GM06990 (cell line): ENCODE data around the gene FES.
A peak's percentile ranks its signal among the peaks of the same experiment; 100 is the strongest.

ENCODE experiments used
- DNase-seq: peaks from one replicate; pipeline ENCODE4 v3.0.0-alpha.2; 2011; ENCODE audit not compliant: insufficient read length; ENCODE audit errors: extremely low read depth
- H3K27me3 ChIP-seq: replicated peaks from 2 replicates; pipeline ENCODE4 v1.6.0; 2011; ENCODE audit warnings: low read length; ENCODE audit not compliant: control insufficient read depth, insufficient read depth
- H3K36me3 ChIP-seq: 2 replicates; pipeline ENCODE4 v1.5.1; 2011; ENCODE audit warnings: low read length; ENCODE audit not compliant: control insufficient read depth, insufficient read depth
- H3K4me3 ChIP-seq: replicated peaks from 2 replicates; pipeline ENCODE4 v1.5.1; 2011; ENCODE audit warnings: low read depth, mild to moderate bottlenecking, control low read depth, low read length
- CTCF ChIP-seq: IDR thresholded peaks from 2 replicates; pipeline ENCODE4 v1.5.1; 2011; ENCODE audit warnings: low read length, control low read depth, mild to moderate bottlenecking, inconsistent platforms; ENCODE audit not compliant: insufficient read depth, poor library complexity, severe bottlenecking

The FES gene

DNA sequence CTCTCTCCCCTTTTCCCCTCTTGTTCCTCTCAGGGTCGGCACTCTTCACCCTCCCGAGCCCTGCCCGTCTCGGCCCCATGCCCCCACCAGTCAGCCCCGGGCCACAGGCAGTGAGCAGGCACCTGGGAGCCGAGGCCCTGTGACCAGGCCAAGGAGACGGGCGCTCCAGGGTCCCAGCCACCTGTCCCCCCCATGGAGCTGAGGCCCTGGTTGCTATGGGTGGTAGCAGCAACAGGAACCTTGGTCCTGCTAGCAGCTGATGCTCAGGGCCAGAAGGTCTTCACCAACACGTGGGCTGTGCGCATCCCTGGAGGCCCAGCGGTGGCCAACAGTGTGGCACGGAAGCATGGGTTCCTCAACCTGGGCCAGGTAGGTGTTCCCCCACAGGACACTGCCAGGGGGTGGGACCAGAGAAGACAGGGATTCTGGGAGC, 8.7 kb upstream of the FES start:
- no peak for DNase-seq
- Histone ChIP-seq H3K4me3 (no peak overlapping the region), H3K27me3 (no peaks in the 10 kb centered on the region), H3K36me3 (peaks cover 27% of the 10 kb centered on the region)
- no peak for TF ChIP-seq CTCF

GRCh38 chr15:90876046-90876445, 8.3 kb upstream of the FES start:
- no peak for TF ChIP-seq CTCF
- Histone ChIP-seq H3K4me3 (no peak overlapping the region), H3K36me3 (peaks cover 31% of the 10 kb centered on the region), H3K27me3 (no peaks in the 10 kb centered on the region)
- no peak for DNase-seq

DNA sequence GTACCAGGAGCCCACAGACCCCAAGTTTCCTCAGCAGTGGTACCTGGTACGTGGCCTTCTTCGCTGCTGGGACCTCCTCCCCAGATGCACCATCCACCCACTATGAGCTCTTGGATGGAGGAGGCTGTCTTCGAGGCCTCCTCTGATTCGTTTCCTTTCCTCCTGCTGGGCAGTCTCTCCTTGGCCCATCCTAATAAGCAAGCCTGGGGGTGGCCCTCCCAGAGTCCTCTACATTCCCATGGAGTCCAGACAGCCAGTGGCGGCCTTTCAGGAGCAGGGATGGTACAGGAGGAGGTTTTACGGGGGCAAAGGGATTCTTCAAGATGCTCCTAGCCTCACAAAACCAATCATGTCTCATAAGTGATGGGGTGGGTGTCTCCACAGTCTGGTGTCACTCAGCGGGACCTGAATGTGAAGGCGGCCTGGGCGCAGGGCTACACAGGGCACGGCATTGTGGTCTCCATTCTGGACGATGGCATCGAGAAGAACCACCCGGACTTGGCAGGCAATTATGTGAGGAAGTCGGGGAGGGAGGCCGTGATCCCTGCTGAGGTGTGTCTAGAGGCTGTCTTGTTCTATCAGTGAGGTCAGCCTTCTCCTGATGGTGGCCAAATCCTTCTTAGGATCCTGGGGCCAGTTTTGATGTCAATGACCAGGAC, 7.7 kb upstream of the FES start:
- Histone ChIP-seq H3K27me3 (no peaks in the 10 kb centered on the region), H3K36me3 (peaks cover 34% of the 10 kb centered on the region), H3K4me3 (no peak overlapping the region)
- TF ChIP-seq CTCF = no peak
- DNase-seq = no peak

DNA sequence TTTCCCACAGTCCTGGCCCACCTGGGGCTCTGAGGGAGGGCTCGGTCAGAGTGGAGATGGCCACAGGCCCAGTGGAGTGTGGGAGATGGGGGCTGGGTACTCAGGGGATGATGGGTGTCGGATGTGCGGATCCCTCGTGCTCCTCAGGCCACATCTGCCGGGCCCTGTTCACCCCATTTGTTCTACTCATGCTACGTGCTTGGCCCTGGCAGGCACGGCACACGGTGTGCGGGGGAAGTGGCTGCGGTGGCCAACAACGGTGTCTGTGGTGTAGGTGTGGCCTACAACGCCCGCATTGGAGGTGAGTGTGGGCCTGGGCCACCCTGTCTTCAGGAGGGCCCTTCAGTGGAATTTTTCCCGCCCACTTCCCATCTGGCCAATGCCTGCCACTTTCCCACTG, 7.0 kb upstream of the FES start:
- H3K4me3 ChIP-seq = no peak overlapping the region
- no peak for TF ChIP-seq CTCF
- peak; percentile 6 for DNase-seq
- H3K36me3 ChIP-seq = peaks cover 36% of the 10 kb centered on the region
- no peaks in the 10 kb centered on the region for H3K27me3 ChIP-seq

GRCh38 chr15:90877996-90878395, 6.3 kb upstream of the FES start:
- DNase-seq = peak; percentile 2
- Histone ChIP-seq H3K36me3 (peaks cover 38% of the 10 kb centered on the region), H3K27me3 (no peaks in the 10 kb centered on the region), H3K4me3 (no peak overlapping the region)
- no peak for TF ChIP-seq CTCF

DNA sequence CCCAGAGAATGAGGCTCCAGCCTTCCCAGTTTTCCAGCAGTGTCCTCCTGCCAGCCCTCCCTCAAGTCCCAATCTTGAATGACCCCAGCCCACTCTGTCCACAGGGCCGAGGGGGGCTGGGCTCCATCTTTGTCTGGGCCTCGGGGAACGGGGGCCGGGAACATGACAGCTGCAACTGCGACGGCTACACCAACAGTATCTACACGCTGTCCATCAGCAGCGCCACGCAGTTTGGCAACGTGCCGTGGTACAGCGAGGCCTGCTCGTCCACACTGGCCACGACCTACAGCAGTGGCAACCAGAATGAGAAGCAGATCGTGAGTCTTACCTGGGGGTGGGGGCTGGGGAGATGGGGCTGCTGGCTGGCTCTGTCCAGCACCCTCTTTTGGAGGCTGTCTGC, 5.6 kb upstream of the FES start:
- peak; percentile 3 for DNase-seq
- no peaks in the 10 kb centered on the region for H3K27me3 ChIP-seq
- no peak for TF ChIP-seq CTCF
- peaks cover 38% of the 10 kb centered on the region for H3K36me3 ChIP-seq
- H3K4me3 ChIP-seq = no peak overlapping the region
